Tibial artery (tissue), 4 donors: ENCODE data around the gene NEU4.
"Not testable (repeated sequence)": the region's sequence is repeated elsewhere in the genome, so short reads cannot be mapped to it uniquely, and the experiment has no call there.

Experiments used
- DNase-seq, 2 donors: peaks; one replicate each; pipeline ENCODE4 v3.0.0-alpha.2; 2019
- H3K27ac ChIP-seq, 2 donors: fragments of 200-600 bp; sonication (generic) in 1 of 2; 1 replicate in 1 of 2; 2 replicates in 1 of 2; pipeline ENCODE4 v1.5.1; 2018 to 2019; ENCODE audit warnings: mild to moderate bottlenecking in 1 of 2
- H3K27me3 ChIP-seq, 2 donors: fragments of 200-600 bp; sonication (generic) in 1 of 2; one replicate each; pipeline versions ENCODE4 v1.5.1 to v1.6.0; 2016 to 2019
- H3K36me3 ChIP-seq, 3 donors: fragments of 200-600 bp; sonication (generic) in 2 of 3; one replicate each; pipeline ENCODE4 v1.5.1; 2016 to 2019; ENCODE audit warnings: mild to moderate bottlenecking in 2 of 3
- H3K4me1 ChIP-seq, 4 donors: fragments of 200-600 bp; sonication (generic) in 2 of 4; 1 replicate in 3 of 4; 2 replicates in 1 of 4; pipeline ENCODE4 v1.5.1; 2016 to 2019
- H3K4me3 ChIP-seq, 2 donors: fragments of 200-600 bp; sonication (generic) in 1 of 2; 1 replicate in 1 of 2; 2 replicates in 1 of 2; pipeline ENCODE4 v1.5.1; 2018 to 2019; ENCODE audit warnings: mild to moderate bottlenecking in 2 of 2
- H3K9me3 ChIP-seq, 3 donors: fragments of 200-600 bp; sonication (generic) in 1 of 3; one replicate each; pipeline ENCODE4 v1.5.1; 2016 to 2019
- CTCF ChIP-seq, 2 experiments: fragments of 200-600 bp in 1 of 2; fragments of 450-650 bp in 1 of 2; IDR thresholded peaks; one replicate each; pipeline ENCODE4 v1.5.1; 2017 to 2019; ENCODE audit warnings: antibody characterized with exemption in 2 of 2, mild to moderate bottlenecking in 1 of 2, moderate library complexity in 1 of 2
- intact Hi-C: fragments of 100-400 bp; cut with DNase I; formaldehyde crosslinking; loops from one replicate; pipeline ENCODE4 v1.15.0; 2023; ENCODE audit warnings: low total_unique reads

Gene NEU4

DNA sequence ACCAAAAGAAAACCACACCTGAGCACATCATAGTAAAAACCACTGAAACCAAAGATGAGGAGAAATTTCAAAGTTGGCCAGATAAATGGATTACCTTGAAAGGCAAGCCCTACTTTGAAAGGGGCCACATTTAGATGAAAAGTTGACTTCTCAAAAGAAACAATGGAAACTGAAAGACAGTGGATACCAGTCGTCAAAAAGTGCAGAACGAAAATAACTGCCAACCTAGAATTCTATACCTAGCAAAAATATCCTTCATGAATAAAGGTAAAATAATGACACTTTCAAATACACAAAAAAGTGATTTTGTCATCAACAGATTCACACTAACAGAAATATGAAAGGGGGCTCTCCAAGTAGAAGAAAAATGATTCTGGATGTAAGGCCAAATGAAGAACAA lies 18.4 kb downstream of the NEU4 start:
- TF ChIP-seq CTCF (IDR thresholded peaks at IDR 0.05): no peak
- peaks cover 0 to 9% of the 10 kb centered on the region in 2 donors for H3K27me3 ChIP-seq

GRCh38 chr2:241833101-241833663 lies 24.2 kb downstream of the NEU4 start:
- no peaks in the 10 kb centered on the region for H3K36me3 ChIP-seq
- peaks cover 0 to 14% of the 10 kb centered on the region in 2 donors for H3K27me3 ChIP-seq
- no peaks in the 10 kb centered on the region for H3K9me3 ChIP-seq
- peaks cover 0 to 9% (median 4%) of the 10 kb centered on the region in 4 donors for H3K4me1 ChIP-seq
- peak in 1 of 2 donors; percentile 15 for DNase-seq
- TF ChIP-seq CTCF (IDR thresholded peaks at IDR 0.05): no peak
- no peak overlapping the region for H3K4me3 ChIP-seq
- no peak overlapping the region for H3K27ac ChIP-seq
- intact Hi-C loops: no loop called here

More for the DNA sequence above, 18.4 kb downstream of the NEU4 start:
- H3K4me1 ChIP-seq: no peaks in the 10 kb centered on the region
- no peaks in the 10 kb centered on the region for H3K36me3 ChIP-seq
- intact Hi-C loops: no loop called here
- no peak overlapping the region for H3K4me3 ChIP-seq
- no peak for DNase-seq
- no peak overlapping the region for H3K27ac ChIP-seq
- H3K9me3 ChIP-seq: peaks cover 0 to 20% (median 18%) of the 10 kb centered on the region in 3 donors

- H3K27me3 ChIP-seq: peaks cover 0 to 18% of the 10 kb centered on the region in 2 donors
- intact Hi-C loops, H3K9me3 ChIP-seq, DNase-seq, H3K4me3 ChIP-seq, H3K36me3 ChIP-seq, H3K4me1 ChIP-seq, H3K27ac ChIP-seq: not testable (repeated sequence)
These were observed 24.9 kb downstream of the NEU4 start for GRCh38 chr2:241833756-241834526.

- Histone ChIP-seq H3K9me3 (no peaks in the 10 kb centered on the region), H3K36me3 (no peaks in the 10 kb centered on the region), H3K4me3 (no peak overlapping the region), H3K27me3 (peaks cover 0 to 18% of the 10 kb centered on the region in 2 donors), H3K27ac (no peak overlapping the region), H3K4me1 (peaks cover 0 to 9% (median 4%) of the 10 kb centered on the region in 4 donors)
- intact Hi-C loops: no loop called here
- TF ChIP-seq CTCF (IDR thresholded peaks at IDR 0.05): no peak
- DNase-seq: peak in 1 of 2 donors; percentile 19
These were observed 25.7 kb downstream of the NEU4 start for GRCh38 chr2:241834527-241835210.

- DNase-seq: no peak
- intact Hi-C loops: no loop called here
- no peak for TF ChIP-seq CTCF (IDR thresholded peaks at IDR 0.05)
These were observed 26.6 kb downstream of the NEU4 start for GRCh38 chr2:241835611-241836010.

DNA sequence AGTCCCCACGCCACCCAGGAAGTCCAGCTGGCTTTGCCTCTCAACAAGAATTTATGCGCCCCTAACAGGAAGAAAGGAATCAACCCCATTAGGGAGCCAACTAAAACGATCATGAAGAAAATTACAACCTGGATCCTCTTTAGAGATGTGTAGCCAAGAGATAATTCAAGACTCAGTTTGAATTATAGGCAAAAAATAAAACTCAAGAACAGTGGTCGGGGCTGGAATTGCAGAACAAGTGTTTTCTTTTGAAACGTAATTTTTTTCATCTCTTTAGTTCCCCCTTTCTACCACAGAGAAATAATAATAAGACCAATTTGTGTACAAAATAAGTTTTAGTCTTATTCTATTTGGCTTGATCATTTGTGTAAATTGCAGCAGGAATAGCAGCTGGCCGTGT lies 27.3 kb downstream of the NEU4 start:
- TF ChIP-seq CTCF (IDR thresholded peaks at IDR 0.05): no peak

More at GRCh38 chr2:241835611-241836010, 26.6 kb downstream of the NEU4 start:
- no peak overlapping the region for H3K4me3 ChIP-seq
- H3K4me1 ChIP-seq: peaks cover 0 to 9% (median 4%) of the 10 kb centered on the region in 4 donors
- H3K27ac ChIP-seq: no peak overlapping the region
- H3K9me3 ChIP-seq: no peaks in the 10 kb centered on the region
- H3K36me3 ChIP-seq: no peaks in the 10 kb centered on the region
- H3K27me3 ChIP-seq: peaks cover 0 to 18% of the 10 kb centered on the region in 2 donors

More for the DNA sequence above, 27.3 kb downstream of the NEU4 start:
- no peaks in the 10 kb centered on the region for H3K9me3 ChIP-seq
- no peaks in the 10 kb centered on the region for H3K36me3 ChIP-seq
- intact Hi-C loops: no loop called here
- H3K27ac ChIP-seq: no peak overlapping the region
- H3K27me3 ChIP-seq: peaks cover 0 to 18% of the 10 kb centered on the region in 2 donors
- H3K4me3 ChIP-seq: no peak overlapping the region
- H3K4me1 ChIP-seq: peaks cover 0 to 9% (median 4%) of the 10 kb centered on the region in 4 donors
- no peak for DNase-seq
